ENCODE measurements around the gene SEPHS1.

The SEPHS1 gene

DNA sequence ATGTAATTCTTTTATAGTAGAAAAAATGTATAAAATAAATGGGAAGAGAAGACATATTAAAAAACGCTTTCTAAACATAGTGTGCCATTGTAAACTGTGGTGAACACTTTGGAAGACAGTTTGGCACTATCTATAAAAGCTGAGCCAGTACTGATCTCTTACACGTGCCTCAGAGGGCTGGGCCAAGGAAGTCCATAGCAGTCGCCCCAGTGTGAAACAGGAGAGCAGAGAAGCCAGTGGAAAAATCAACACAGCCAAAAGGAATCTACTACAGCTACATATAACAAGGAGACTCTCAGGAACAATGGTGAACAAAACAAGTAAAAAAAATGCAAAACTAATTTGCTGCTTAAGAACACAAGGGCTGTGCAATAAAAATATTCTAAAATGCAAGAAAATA, 20.6 kb downstream of the SEPHS1 start:
- no peak for DNase-seq (ENCODE audit: low read depth)

DNA sequence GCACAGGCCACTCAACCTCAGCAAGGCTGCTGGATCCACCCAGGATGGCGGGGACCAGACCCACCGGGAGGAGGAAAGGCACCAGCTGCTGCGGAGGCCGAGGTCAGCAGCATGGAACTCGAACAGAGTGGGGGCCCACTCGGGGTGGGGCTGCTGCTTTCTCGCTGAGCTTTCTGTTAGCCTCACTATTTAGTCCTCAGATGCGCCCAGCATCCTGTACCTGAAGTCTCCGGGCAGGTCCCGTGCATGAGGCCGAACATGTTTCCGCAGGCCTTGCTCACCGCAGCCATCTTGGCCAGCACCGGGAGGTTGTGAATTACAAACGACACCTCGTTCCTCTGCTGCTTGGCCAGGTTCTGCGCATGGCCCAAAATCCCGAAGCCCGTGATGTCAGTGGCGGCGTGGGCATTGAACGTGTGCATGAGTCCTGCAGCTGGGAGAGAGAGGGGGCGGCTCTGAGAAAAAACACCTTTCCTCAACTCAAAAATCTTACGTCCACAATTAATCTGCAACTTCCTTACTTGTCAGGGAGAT, 25.4 kb downstream of the SEPHS1 start:
- no peak for DNase-seq (ENCODE audit: low read depth)

DNA sequence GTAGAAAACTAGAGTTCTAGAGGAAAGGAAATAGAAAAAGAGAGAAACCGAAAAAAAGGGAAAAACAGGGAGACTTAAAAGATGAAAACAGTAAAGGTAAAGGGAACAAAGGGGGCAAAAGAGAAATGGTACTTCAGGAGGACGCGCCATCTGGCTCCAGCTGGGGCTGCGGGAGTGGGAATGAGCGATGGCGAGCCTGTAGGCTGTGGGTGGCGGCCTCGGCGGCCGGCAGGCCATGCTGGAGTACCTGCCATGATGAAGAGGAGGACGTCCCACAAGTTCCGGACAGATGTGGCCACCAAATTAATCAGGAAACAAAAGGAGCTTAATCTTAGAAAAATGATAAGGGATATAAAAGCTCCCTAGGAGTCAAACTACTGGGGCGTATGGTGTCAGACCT, 26.5 kb downstream of the SEPHS1 start:
- DNase-seq (ENCODE audit: low read depth) = no peak

DNA sequence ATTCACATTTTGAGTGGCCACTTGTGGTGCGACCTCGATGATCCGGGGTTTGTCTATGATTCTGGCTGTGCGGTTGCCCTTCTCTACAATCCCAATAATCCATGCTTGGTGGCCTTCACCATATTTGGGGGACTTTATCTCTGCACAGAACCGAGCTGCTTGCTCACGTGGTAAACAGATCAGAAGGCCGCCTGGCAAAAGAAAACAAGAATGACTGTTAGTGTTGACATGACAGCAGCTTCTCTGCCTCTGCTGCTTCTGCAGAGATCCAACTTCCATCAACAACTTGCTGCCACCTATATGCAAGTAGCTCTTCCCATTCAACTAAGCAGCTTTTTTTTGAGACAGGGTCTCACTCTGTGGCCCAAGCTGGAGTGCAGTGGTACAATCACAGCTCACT, 28.9 kb downstream of the SEPHS1 start:
- DNase-seq (ENCODE audit: low read depth) = no peak

DNA sequence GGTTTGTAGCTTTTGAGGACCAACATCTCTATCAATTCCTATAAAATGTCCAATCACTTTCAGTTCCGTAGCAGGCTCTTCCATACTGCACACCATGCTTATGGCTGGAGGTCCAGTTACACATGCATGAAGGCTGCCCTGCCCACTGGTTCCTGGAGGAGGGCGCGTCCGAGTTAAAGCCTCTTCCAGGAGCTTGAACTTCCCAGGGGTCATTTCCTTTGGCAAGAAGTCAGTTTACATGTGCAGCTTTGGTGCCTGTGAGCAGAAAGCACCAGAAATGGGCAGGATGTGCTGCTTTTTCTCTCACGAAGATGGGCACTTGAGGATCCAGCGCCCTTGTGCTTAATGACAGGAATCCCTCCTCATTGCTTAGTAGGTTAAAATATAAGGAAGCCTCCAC, 30.6 kb downstream of the SEPHS1 start:
- no peak for DNase-seq (ENCODE audit: low read depth)

DNA sequence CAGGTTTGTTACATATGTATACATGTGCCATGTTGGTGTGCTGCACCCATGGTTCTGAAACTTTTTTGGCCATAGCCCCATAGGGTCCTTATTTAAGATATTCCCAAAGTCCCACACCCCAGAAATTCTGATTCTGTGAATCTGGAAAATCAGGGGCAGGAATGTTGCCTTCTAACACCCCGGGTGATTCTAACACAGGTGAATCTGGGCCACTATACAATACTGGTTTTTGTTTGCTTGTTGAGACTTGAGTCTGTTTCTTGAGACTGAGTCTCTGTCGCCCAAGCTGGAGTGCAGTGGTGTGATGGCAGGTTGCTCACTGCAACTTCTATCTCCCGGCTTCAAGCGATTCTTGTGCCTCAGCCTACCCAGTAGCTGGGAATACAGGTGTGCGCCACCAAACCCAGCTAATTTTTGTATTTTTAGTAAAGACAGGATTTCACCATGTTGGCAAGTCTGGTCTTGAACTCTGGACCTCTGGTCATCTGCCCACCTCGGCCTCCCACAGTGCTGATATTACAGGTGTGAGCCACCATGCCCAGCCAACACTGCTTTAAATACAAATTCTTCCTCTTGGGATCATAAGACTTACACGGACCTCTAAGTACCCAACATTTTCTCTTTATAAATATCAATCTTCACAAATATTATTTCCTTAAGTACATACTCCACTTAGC, 31.3 kb downstream of the SEPHS1 start:
- DNase-seq (ENCODE audit: low read depth) = no peak

DNA sequence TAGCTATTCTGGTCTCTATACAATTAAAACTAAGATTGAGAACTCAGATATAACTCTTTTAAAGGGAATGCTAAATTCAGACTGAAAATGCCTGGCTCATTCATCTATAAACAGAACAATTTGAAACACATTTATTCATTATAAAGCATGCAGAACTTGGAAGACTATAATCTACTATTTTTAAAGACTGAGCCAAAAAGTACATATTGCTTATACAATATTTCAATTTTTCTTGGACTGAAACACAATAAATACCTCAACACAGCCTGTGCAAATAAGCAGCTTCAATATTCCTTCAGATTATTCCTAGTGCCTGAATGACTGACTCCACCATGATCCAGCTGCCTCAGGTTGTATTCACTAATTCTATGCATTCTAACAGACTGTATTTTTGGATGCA, 32.7 kb downstream of the SEPHS1 start:
- DNase-seq (ENCODE audit: low read depth) = no peak

DNA sequence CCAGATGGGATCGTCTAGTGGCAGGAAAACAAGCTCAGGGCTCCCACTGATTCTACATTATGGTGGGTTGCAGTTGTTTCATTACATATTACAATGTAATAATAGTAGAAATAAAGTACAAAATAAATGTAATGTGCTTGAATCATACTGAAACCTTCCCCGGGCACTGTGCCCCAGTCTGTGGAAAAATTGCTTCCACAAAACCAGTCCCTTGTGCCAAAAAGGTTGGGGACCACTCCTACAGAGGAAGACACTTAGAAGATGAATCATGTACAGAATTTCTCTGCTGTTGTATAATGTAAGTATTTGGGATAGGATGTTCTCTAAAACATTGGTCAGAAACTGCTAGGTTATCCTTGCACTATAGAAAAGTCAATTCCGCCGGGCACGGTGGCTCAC, 36.9 kb downstream of the SEPHS1 start:
- DNase-seq (ENCODE audit: low read depth) = no peak

DNA sequence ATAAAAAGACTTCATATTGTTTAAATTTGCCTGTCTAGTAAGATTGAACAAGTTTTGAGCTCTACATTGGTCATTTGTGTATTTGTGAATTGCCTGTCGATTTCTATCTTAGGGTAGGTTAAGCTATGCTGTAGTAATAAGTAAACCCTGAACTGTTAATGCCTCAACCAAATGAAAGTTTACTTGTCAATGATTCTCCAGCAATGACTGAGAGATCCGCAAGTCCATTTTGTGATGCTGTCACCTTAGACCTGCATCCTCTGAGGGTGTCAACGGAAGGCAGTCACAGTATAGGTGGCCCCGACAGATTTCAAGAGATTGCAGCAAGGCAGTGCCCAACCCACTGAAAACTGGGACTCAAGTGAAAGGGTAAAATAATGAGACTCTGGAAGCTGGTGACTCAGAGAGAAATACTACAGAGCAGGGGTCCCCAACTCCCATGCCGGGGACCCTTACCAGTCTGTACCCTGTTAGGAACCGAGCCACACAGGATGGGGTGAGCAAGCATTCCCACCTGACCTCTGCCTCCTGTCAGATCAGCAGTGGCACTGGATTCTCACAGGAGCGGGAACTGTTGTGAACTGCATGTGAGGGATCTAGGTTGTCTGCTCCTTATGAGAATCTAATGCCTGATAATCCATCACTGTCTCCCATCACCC, 37.4 kb downstream of the SEPHS1 start:
- DNase-seq (ENCODE audit: low read depth) = no peak

DNA sequence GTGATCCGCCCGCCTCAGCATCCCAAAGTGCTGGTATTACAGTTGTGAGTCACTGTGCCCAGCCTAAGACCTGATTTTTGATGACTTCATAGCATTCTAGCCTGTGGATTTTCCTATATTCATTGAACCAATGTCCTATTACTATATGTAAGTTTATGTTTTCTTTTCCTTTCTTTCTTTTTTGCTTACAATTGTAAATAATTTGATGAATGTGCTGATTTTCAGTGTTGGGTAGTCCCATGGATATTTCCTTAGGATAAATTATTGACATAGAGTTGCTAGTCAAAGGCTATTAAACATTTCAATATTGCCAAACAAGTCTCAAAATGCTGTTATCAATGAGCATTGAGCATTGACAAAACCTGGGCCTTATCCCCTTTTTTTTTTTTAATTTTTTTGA, 38.3 kb downstream of the SEPHS1 start:
- no peak for DNase-seq (ENCODE audit: low read depth)

DNA sequence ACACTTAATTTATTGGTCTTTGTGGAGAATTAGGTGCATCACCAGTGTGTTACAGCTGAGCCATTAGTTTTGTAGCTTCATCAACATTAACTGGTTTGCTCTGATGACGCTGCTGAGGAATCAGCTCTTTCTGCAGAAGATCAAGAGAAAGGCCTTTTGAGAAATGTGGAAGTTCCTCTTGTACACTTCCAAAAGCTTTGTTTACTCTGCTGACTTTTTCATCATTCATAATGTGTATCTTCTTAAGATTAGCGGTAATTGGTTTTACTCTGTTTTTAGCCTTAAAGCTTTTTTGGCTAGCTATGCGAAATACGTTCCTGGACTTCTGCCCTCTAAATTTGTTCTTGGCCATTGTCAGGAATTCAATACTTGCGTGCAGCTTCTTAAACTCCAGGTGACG, 40.0 kb downstream of the SEPHS1 start:
- DNase-seq (ENCODE audit: low read depth) = no peak

DNA sequence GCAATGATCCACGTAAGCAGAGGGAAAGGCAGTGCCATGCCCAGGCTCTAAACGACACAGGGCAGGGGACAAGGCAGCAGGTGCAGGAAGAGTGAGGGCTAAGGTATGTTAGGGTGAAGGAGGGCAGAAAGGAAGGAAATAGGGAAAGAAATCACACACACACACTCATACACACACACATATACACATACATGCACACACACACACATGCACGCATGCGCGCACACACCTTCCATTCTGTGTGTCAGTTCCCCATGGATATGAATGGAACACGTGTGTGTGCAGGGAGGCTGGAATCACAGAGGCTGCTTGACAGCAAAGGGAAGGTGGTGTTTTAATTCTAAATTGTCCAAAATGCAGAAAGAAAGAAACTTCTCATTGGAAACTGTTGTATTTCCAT, 42.0 kb downstream of the SEPHS1 start:
- DNase-seq (ENCODE audit: low read depth) = no peak

DNA sequence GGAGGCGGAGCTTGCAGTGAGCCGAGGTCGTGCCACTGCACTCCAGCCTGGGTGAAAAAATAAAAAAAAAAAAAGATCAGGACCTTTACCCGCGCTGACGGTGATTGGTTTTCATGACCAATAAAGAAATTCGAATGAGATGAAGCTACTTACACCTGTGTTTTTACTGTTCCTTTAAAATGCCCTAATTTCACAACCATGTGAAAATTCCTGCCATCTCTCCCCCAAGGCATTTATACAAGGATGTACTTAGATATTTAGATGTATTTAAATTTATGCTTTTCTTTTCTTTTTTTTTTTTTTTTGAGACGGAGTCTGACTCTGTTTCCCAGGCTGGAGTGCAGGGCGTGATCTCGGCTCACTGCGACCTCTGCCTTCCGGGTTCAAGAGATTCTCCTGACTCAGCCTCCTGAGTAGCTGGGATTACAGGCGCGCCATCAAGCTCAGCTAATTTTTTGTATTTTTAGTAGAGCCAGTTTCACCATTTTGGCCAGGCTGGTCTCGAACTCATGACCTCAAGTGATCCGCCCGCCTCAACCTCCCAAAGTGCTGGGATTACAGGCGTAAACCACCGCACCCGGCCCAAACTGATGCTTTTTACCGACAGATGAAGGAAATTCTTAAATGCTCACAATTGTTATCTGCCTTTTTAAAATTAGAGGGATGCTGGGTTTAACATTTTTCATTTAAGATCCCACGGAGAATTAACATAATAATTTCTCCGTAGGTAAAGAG, 45.1 kb downstream of the SEPHS1 start:
- DNase-seq (ENCODE audit: low read depth) = no peak

DNA sequence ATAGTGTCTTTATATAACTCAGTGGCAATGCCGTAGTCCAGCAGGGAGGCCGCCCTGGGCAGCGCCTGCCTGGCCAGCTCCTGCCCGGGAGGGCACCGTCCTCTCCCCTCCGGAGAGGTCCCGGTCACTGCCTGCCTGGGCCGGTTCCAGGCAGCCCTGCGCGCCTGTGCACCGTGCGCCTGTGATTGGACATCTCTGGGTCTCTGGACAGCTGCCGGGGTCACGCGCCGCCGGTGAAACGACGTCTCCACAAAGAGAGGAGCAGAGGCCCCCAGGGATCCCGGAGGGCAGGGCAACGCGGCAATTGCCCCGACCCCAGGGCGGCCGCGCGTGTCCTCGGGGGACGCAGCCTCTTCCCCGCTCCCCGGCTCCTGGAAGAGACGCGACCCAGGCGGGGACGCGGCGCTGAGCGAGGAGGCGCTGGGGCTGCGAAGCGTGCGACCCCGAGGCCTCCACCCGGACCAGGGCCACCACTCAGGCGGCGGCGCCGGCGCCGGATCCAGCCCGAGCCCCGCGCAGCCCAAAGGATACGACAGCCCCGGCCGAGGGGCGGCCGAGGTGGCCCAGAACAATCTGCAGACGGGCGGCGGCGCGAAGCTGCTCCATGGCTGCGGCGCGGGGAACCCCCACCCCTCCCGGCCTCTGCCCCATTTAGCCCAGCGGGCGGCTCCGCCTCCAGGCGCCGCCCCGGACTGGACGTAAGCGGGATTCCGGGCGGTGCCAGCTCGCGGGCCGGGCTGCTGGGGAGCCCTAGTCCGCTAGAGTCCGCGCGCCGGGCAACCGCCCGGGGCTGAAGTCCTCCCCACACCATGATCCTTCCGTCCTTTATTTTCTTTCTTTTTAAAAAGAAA, 48.4 kb downstream of the SEPHS1 start, which contains the start of gene PHYH:
PHYH (minus strand) TSS at position 628 of the 851 bp plus-strand sequence; CDS start at position 606, 22 bp downstream.
- peak; percentile 71 for DNase-seq (ENCODE audit: low read depth)

DNA sequence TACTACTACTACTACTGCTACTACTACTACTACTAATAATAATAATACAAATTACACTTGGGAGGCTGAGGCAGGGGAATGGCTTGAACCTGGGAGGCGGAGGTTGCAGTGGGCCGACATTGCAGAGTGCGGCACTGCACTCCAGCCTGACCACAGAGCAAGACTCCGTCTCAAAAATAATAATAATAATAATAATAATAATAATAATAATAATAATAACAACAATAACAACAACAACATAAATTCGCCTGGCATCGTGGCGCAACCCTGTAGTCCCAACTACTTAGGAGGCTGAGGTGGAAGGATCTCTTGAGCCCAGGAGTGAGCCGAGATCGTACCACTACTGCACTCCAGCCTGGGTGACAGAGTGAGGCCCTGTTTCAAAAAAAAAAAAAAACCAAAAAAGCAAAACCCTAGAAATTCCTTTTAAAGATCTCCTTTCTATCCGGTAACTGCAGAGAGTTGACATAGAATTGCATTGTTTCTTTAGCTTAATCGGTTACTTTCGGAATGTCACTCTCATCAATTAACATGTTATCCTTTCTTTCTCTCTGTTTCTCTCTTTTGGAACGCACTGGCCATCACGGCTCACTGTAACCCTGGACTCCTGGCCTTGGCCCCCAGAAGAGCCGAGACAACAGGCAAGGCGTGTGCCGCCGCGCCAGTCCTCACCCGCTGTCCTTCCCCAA, 49.2 kb downstream of the SEPHS1 start:
- no peak for DNase-seq (ENCODE audit: low read depth)

DNA sequence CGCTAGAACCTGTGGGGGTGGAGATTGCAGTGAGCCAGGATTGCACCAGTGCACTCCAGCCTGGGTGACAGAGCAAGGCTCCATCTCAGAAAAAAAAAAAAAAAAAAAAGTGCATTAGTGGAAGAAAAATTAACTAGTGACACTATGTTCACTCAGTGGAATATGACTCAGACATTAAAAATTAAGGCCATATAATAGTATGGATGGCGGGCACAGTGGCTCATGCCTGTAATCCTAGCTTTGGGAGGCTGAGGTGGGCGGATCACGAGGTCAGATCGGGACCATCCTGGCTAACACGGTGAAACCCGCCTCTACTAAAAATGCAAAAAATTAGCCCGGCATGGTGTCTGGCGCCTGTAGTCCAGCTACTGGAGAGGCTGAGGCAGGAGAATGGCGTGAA, 51.6 kb downstream of the SEPHS1 start:
- no peak for DNase-seq (ENCODE audit: low read depth)

DNA sequence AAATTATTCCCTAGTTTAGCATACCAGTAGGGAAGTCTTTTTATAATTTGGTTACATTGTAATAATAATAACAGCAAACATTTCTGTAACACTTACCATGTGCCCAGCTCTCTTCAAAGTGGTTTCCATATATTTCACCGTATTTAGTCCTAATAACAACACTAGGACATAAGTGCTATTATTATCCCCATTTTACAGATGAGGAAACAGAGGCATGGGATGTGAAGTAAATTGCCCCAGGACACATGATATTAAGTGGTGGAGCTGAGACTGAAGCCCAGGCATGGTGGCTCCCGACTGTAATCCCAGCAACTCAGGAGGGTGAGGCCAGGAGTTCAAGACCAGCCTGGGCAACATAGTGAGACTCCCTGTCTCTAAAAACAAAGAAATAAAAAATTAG, 53.3 kb downstream of the SEPHS1 start:
- no peak for DNase-seq (ENCODE audit: low read depth)

DNA sequence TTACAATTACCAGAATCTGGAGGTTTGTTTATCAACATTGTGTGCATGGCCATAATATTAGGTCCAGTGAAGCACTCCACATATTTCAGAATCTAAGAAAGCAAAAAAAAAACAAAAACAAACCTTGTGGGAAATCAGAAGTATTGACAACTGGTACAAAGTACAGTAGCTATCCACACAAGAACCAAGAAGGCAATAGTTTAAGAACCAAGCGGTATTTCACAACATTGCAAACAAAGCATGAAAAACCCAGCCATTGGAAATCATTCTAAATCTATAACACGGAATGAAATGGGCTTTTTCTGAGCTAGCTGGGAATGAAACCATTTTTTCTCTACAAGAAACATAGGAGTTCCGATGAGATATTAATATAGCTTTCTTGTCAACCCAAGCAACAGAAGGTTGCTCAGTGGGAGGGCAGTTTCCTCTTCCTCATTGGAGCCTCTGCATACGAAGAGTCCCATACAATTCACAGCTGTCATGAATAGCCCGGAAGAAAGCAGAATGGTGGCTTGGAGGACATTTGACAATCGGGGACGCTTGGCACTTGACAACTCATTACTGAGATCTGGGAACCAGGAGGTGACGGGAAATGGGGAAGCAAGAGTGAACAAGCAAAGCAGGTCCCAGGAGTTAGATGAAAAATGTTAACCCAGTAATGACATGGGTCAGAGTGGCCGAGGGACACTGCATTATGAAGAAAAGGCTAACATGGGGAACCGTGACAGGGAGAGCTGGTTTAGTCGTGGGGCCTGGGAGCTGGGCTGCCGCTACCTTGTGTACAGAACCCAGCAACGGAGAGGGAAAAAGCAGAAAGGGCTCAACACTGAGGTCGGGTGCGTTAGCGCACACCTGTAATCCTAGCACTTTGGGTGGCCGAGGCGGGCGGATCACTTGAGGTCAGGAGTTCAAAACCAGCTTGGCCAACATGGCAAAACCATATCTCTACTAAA, 56.0 kb downstream of the SEPHS1 start:
- DNase-seq (ENCODE audit: low read depth) = no peak

DNA sequence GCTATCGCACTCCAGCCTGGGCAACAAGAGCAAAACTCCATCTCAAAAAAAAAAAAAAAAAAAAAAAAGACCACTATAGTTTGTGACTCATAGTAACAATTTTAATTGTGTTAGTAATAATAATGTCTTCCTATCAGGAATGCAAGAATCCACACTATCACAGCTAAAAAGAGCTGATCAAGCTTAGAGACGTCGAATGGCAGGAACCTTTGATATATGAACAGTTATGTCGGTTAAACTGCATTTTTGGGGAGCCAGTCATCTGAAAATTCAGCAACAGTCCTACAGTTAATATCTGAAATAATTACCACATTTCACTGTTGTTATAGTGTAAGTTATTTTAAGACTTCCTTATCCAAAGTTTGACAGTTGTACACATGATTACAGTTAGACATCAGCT, 57.0 kb downstream of the SEPHS1 start:
- DNase-seq (ENCODE audit: low read depth) = no peak

DNA sequence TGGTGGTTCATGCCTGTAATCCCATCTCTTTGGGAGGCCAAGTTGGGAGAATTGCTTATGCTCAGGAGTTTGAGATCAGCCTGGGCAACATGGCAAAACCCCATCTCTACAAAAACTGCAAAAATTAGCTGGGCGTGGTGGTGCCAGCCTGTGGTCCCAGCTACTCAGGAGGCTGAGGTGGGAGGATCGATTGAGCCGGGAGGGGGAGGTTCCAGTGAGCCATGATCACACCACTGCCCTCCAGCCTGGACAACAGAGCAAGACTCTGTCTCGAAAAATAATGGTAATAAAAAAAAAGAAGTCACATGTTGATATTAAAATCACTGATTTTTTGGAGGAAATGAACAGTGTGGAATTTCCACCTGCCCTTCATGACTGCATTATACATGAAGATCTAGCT, 64.0 kb downstream of the SEPHS1 start:
- DNase-seq (ENCODE audit: low read depth) = no peak

Measured in stimulated activated CD8-positive, alpha-beta memory T cell treated with anti-CD3 and anti-CD28 coated beads, Interleukin-4, amount 100 ng/mL, for 24 hours (primary cell).